GM12878 (cell line): ENCODE data around the gene FFAR2. TPM values are rescaled to one million over a fixed set of nuclear protein-coding genes. Genes with fewer than 3 reads are reported as not detected.

Source experiments
- BCL11A ChIP-seq: IDR thresholded peaks from 2 replicates; pipeline ENCODE4 v1.6.1; 2011; ENCODE audit warnings: low read depth, low read length
- CREM ChIP-seq: IDR thresholded peaks from 2 replicates; pipeline ENCODE4 v1.6.1; 2014; ENCODE audit warnings: antibody characterized with exemption, low read depth
- FOXM1 ChIP-seq: IDR thresholded peaks from 2 replicates; pipeline ENCODE4 v1.6.1; 2012; ENCODE audit warnings: low read depth, mild to moderate bottlenecking, inconsistent platforms, low read length, moderate library complexity
- GABPA ChIP-seq: IDR thresholded peaks from 2 replicates; pipeline ENCODE4 v1.6.1; 2014; ENCODE audit warnings: antibody characterized with exemption, low read depth, mild to moderate bottlenecking, inconsistent platforms
- GATAD2B ChIP-seq: fragments of 450-650 bp; conservative IDR thresholded peaks from 2 replicates; pipeline ENCODE4 v1.6.1; 2017; ENCODE audit warnings: low read depth, mild to moderate bottlenecking, moderate library complexity
- IKZF1 ChIP-seq: fragments of 450-650 bp; conservative IDR thresholded peaks from 2 replicates; pipeline ENCODE4 v1.6.1; 2017; ENCODE audit warnings: antibody characterized with exemption, mild to moderate bottlenecking
- IRF4 ChIP-seq: IDR thresholded peaks from 2 replicates; pipeline ENCODE4 v1.6.1; 2011; ENCODE audit warnings: low read depth, low read length
- NFXL1 ChIP-seq: fragments of 450-650 bp; IDR thresholded peaks from 2 replicates; pipeline ENCODE4 v1.6.1; 2017; ENCODE audit warnings: antibody characterized with exemption, mild to moderate bottlenecking, borderline replicate concordance
- NFYA ChIP-seq: IDR thresholded peaks from 2 replicates; pipeline ENCODE4 v1.6.1; 2011; ENCODE audit warnings: low read depth, mild to moderate bottlenecking, low read length, improper control_type of control experiment, borderline replicate concordance
- SUZ12 ChIP-seq: fragments of 200-600 bp; sonication (generic); IDR thresholded peaks from one replicate; pipeline ENCODE4 v1.6.1; 2018; ENCODE audit warnings: antibody characterized with exemption, mild to moderate bottlenecking; ENCODE audit not compliant: unreplicated experiment
- TBL1XR1 ChIP-seq: IDR thresholded peaks from 2 replicates; pipeline ENCODE4 v1.6.1; 2012; ENCODE audit warnings: low read depth, low read length, improper control_type of control experiment
- ZZZ3 ChIP-seq: IDR thresholded peaks from 2 replicates; pipeline ENCODE4 v1.6.1; 2011; ENCODE audit warnings: low read depth; ENCODE audit not compliant: control insufficient read depth, insufficient read length
- polyA plus RNA-seq, 11 experiments: library from polyadenylated mRNA; depleted of rRNA in 4 of 11; unstranded in 6 of 11; stranded (reverse) in 5 of 11; fragments of >200 nt; fragmentation: Nextera tagmentation in 4 of 11; fragmentation: Illumina TruSeq in 1 of 11; extraction: Ambion mirVana in 4 of 11; extraction: Trizol in 1 of 11; gene quantifications; 1 replicate in 1 of 11; 2 replicates in 10 of 11; pipeline versions ENCODE4 v1.2.1 to v1.2.3, GENCODE V29; 2011 to 2016; ENCODE audit warnings: inconsistent platforms in 2 of 11, missing spikeins in 2 of 11, low read depth in 1 of 11
- total RNA-seq, 4 experiments: library from RNA; depleted of rRNA in 3 of 4; stranded (reverse); fragments of >200 nt in 3 of 4; fragmentation: Illumina TruSeq in 1 of 4; extraction: Trizol in 1 of 4; gene quantifications; 2 replicates each; pipeline versions ENCODE4 v1.2.1 to v1.2.3, GENCODE V29; 2013 to 2021
- TF ChIP-seq, protein P1 (sequence below): fragments of 450-650 bp; IDR thresholded peaks from 2 replicates; pipeline ENCODE4 v1.6.1; 2017; ENCODE audit warnings: mild to moderate bottlenecking, moderate library complexity
- TF ChIP-seq, protein P2 (sequence below): IDR thresholded peaks from 2 replicates; pipeline ENCODE4 v1.6.1; 2012; ENCODE audit warnings: low read depth, low read length, improper control_type of control experiment
- TF ChIP-seq, protein P3 (sequence below): IDR thresholded peaks from 2 replicates; pipeline ENCODE4 v1.6.1; 2011; ENCODE audit warnings: mild to moderate bottlenecking, low read depth, low read length, moderate library complexity; ENCODE audit not compliant: insufficient replicate concordance
- TF ChIP-seq, protein P4 (sequence below): fragments of 450-650 bp; IDR thresholded peaks from 2 replicates; pipeline ENCODE4 v1.6.1; 2017; ENCODE audit warnings: antibody characterized with exemption, mild to moderate bottlenecking, moderate library complexity
- TF ChIP-seq, protein P5 (sequence below), 3 experiments: IDR thresholded peaks in 2 of 3; conservative IDR thresholded peaks in 1 of 3; 2 replicates each; pipeline ENCODE4 v1.5.1; 2011; ENCODE audit warnings: low read depth in 3 of 3, low read length in 3 of 3, mild to moderate bottlenecking in 3 of 3, control low read depth in 2 of 3, moderate library complexity in 2 of 3, inconsistent platforms in 1 of 3, mixed read lengths in 1 of 3; ENCODE audit not compliant: control insufficient read depth in 2 of 3, insufficient read depth in 1 of 3; ENCODE audit errors: extremely low read depth in 1 of 3

Gene FFAR2
- total and polyA plus RNA-seq, 10 of the 15 experiments (the other 5 are each of a cell fraction or from before 2014, with no cell fraction given): 0.05 to 4.0 (median 2.1) TPM

DNA sequence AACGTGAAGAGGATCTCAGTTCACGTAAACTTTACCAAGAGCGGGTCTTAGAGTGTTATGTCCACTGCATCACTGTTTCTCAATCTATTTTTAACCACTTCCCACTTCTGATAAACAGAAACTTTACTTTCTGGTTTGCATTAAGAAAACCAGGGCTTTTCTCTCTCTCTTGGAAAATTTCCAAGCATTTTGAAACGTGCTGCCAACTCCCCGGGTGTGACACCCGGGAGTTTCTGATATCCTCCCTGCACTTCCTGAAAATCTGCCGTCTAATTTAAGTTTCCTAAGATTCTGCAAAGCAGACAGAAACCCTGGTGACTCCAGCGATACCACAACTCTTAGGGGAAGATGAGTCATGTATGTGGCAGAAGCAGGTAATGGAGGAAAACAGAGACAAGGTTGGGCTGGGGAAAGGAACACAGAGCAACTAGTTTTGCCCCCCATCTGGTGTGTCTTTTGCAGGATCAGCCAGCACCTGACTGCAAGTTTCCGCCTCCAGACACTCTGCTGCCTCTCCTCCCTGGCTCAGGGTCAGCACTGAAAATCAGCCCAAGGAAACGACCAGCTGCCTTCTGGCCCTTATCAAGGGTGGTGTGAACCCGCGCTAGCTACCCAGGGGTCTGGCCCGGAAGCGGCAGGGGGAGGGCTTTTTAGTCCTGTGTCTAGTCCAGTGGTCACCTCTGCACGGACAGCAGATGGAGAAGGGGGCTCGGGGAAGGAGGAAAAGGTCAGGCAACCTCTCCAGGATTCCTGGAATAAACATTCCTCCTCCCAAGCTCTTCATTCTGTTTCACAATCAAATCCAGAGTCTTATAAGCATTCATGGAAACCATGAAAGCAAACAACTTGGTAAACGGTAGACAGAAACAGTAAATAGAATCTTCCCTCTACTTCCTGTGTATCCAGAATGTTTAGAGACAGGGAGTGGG lies 11.3 kb upstream of the FFAR2 start (continued):
- TF ChIP-seq, protein P1, sequence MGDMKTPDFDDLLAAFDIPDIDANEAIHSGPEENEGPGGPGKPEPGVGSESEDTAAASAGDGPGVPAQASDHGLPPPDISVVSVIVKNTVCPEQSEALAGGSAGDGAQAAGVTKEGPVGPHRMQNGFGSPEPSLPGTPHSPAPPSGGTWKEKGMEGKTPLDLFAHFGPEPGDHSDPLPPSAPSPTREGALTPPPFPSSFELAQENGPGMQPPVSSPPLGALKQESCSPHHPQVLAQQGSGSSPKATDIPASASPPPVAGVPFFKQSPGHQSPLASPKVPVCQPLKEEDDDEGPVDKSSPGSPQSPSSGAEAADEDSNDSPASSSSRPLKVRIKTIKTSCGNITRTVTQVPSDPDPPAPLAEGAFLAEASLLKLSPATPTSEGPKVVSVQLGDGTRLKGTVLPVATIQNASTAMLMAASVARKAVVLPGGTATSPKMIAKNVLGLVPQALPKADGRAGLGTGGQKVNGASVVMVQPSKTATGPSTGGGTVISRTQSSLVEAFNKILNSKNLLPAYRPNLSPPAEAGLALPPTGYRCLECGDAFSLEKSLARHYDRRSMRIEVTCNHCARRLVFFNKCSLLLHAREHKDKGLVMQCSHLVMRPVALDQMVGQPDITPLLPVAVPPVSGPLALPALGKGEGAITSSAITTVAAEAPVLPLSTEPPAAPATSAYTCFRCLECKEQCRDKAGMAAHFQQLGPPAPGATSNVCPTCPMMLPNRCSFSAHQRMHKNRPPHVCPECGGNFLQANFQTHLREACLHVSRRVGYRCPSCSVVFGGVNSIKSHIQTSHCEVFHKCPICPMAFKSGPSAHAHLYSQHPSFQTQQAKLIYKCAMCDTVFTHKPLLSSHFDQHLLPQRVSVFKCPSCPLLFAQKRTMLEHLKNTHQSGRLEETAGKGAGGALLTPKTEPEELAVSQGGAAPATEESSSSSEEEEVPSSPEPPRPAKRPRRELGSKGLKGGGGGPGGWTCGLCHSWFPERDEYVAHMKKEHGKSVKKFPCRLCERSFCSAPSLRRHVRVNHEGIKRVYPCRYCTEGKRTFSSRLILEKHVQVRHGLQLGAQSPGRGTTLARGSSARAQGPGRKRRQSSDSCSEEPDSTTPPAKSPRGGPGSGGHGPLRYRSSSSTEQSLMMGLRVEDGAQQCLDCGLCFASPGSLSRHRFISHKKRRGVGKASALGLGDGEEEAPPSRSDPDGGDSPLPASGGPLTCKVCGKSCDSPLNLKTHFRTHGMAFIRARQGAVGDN: no peak
- TF ChIP-seq IKZF1 (peak; percentile 92), NFYA (no peak), GABPA (no peak), ZZZ3 (no peak), NFXL1 (no peak), IRF4 (0 out of 2 replicates have a peak, but pooled peaks have one; percentile 24), TBL1XR1 (no peak), SUZ12 (no peak), GATAD2B (peak; percentile 20; the same call in 1 of the 2 replicates), BCL11A (no peak), FOXM1 (no peak), CREM (no peak; the same call in 1 of the 2 replicates)
- TF ChIP-seq, protein P2, sequence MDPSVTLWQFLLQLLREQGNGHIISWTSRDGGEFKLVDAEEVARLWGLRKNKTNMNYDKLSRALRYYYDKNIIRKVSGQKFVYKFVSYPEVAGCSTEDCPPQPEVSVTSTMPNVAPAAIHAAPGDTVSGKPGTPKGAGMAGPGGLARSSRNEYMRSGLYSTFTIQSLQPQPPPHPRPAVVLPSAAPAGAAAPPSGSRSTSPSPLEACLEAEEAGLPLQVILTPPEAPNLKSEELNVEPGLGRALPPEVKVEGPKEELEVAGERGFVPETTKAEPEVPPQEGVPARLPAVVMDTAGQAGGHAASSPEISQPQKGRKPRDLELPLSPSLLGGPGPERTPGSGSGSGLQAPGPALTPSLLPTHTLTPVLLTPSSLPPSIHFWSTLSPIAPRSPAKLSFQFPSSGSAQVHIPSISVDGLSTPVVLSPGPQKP: no peak
- TF ChIP-seq, protein P3, sequence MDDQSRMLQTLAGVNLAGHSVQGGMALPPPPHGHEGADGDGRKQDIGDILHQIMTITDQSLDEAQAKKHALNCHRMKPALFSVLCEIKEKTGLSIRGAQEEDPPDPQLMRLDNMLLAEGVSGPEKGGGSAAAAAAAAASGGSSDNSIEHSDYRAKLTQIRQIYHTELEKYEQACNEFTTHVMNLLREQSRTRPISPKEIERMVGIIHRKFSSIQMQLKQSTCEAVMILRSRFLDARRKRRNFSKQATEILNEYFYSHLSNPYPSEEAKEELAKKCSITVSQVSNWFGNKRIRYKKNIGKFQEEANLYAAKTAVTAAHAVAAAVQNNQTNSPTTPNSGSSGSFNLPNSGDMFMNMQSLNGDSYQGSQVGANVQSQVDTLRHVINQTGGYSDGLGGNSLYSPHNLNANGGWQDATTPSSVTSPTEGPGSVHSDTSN: no peak
- TF ChIP-seq, protein P4, sequence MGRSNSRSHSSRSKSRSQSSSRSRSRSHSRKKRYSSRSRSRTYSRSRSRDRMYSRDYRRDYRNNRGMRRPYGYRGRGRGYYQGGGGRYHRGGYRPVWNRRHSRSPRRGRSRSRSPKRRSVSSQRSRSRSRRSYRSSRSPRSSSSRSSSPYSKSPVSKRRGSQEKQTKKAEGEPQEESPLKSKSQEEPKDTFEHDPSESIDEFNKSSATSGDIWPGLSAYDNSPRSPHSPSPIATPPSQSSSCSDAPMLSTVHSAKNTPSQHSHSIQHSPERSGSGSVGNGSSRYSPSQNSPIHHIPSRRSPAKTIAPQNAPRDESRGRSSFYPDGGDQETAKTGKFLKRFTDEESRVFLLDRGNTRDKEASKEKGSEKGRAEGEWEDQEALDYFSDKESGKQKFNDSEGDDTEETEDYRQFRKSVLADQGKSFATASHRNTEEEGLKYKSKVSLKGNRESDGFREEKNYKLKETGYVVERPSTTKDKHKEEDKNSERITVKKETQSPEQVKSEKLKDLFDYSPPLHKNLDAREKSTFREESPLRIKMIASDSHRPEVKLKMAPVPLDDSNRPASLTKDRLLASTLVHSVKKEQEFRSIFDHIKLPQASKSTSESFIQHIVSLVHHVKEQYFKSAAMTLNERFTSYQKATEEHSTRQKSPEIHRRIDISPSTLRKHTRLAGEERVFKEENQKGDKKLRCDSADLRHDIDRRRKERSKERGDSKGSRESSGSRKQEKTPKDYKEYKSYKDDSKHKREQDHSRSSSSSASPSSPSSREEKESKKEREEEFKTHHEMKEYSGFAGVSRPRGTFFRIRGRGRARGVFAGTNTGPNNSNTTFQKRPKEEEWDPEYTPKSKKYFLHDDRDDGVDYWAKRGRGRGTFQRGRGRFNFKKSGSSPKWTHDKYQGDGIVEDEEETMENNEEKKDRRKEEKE: no peak
- TF ChIP-seq, protein P5, sequence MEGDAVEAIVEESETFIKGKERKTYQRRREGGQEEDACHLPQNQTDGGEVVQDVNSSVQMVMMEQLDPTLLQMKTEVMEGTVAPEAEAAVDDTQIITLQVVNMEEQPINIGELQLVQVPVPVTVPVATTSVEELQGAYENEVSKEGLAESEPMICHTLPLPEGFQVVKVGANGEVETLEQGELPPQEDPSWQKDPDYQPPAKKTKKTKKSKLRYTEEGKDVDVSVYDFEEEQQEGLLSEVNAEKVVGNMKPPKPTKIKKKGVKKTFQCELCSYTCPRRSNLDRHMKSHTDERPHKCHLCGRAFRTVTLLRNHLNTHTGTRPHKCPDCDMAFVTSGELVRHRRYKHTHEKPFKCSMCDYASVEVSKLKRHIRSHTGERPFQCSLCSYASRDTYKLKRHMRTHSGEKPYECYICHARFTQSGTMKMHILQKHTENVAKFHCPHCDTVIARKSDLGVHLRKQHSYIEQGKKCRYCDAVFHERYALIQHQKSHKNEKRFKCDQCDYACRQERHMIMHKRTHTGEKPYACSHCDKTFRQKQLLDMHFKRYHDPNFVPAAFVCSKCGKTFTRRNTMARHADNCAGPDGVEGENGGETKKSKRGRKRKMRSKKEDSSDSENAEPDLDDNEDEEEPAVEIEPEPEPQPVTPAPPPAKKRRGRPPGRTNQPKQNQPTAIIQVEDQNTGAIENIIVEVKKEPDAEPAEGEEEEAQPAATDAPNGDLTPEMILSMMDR (IDR thresholded peaks at IDR 0.05 in 2 of 3, conservative IDR thresholded peaks at IDR 0.05 in 1 of 3; ENCODE audit: control insufficient read depth in 2 of 3, extremely low read depth in 1 of 3, insufficient read depth in 1 of 3, low read depth in 3 of 3, low read length in 3 of 3): no peak
